Measurements from ENCODE around the gene TSEN54. TPM values are rescaled to one million over a fixed set of nuclear protein-coding genes. Genes with fewer than 3 reads are reported as not detected.

Gene TSEN54
- total RNA-seq, 1 experiment from 2014 or later, result 78.7 TPM

GRCh38 chr17:75508931-75509361 lies 7.4 kb upstream of the TSEN54 start:
- Histone ChIP-seq H3K4me3 (ENCODE audit: low read depth in 2 of 2, low read length in 2 of 2) (no peak overlapping the region), H3K9me3 (ENCODE audit: control insufficient read depth, insufficient read depth, low read depth, low read length) (no peaks in the 10 kb centered on the region), H3K27ac (ENCODE audit: low read length) (no peak overlapping the region), H3K36me3 (ENCODE audit: control insufficient read depth, insufficient read depth, low read length) (no peaks in the 10 kb centered on the region), H3K4me1 (ENCODE audit: control insufficient read depth, insufficient read depth, low read length) (peaks cover 35% of the 10 kb centered on the region), H3K27me3 (ENCODE audit: control insufficient read depth, insufficient read depth, low read length) (no peaks in the 10 kb centered on the region)
- DNase-seq (ENCODE audit: low read depth, low spot score) (no peak), ATAC-seq (0 out of 2 replicates have a peak, but pooled peaks have one; percentile 1)
- in situ Hi-C loops (cut with HindIII; ENCODE audit: low pct_unique_long_range_greater_than_20kb, low sequenced_read_pairs) (no loop called here), intact Hi-C loops (cut with micrococcal nuclease; ENCODE audit: unreplicated experiment) (loop anchor here (5.0 kb wide), 1 partner anchor 82 kb away; no protein-coding TSS in a partner anchor)
- ChIA-PET CTCF (interaction anchor here (0.7 kb wide), 1 partner anchor 111 kb away, joined by 4 read pairs; no protein-coding TSS in a partner anchor), POLR2A (no interaction called here)
- no TSS peak for BruUV-seq (replicated peaks)
- no peak for TF ChIP-seq SIN3A (IDR thresholded peaks at IDR 0.05; ENCODE audit: borderline replicate concordance, insufficient read depth, low read depth, low read length)
- no peak for TF ChIP-seq POLR2AphosphoS5 (IDR thresholded peaks at IDR 0.05; ENCODE audit: low read depth, low read length)

- no TSS peak for BruUV-seq (replicated peaks)
- H3K36me3 ChIP-seq (ENCODE audit: control insufficient read depth, insufficient read depth, low read length), result no peaks in the 10 kb centered on the region; the same call in 1 of the 2 replicates
- ATAC-seq, result no peak
- POLR2A ChIA-PET, result no interaction called here
- no peaks in the 10 kb centered on the region for H3K27me3 ChIP-seq (ENCODE audit: control insufficient read depth, insufficient read depth, low read length)
- CTCF ChIA-PET, result no interaction called here
- no peak overlapping the region for H3K27ac ChIP-seq (ENCODE audit: low read length)
- no peak for DNase-seq (ENCODE audit: low read depth, low spot score)
- no peaks in the 10 kb centered on the region for H3K9me3 ChIP-seq (ENCODE audit: control insufficient read depth, insufficient read depth, low read depth, low read length)
- intact Hi-C loops (cut with micrococcal nuclease; ENCODE audit: unreplicated experiment) (loop anchor here (5.0 kb wide), 1 partner anchor 82 kb away; no protein-coding TSS in a partner anchor), in situ Hi-C loops (cut with HindIII; ENCODE audit: low pct_unique_long_range_greater_than_20kb, low sequenced_read_pairs) (no loop called here)
- H3K4me1 ChIP-seq (ENCODE audit: control insufficient read depth, insufficient read depth, low read length), result peaks cover 42% of the 10 kb centered on the region
- no peak for TF ChIP-seq CTCF (IDR thresholded peaks at IDR 0.05)
- no peak for TF ChIP-seq TCF7L2 (IDR thresholded peaks at IDR 0.05; ENCODE audit: low read depth, low read length)
- no peak for TF ChIP-seq POLR2AphosphoS5 (IDR thresholded peaks at IDR 0.05; ENCODE audit: low read depth, low read length)
- TF ChIP-seq REST (IDR thresholded peaks at IDR 0.05; ENCODE audit: insufficient read depth in 1 of 2, low read depth in 2 of 2, low read length in 1 of 2), result no peak
- TF ChIP-seq SIN3A (IDR thresholded peaks at IDR 0.05; ENCODE audit: borderline replicate concordance, insufficient read depth, low read depth, low read length), result no peak
- H3K4me3 ChIP-seq (ENCODE audit: low read depth in 2 of 2, low read length in 2 of 2), result no peak overlapping the region
These were observed 6.6 kb upstream of the TSEN54 start for GRCh38 chr17:75509528-75510258.

GRCh38 chr17:75511270-75511609 lies 5.1 kb upstream of the TSEN54 start:
- ATAC-seq, result no peak
- no TSS peak for BruUV-seq (replicated peaks)
- in situ Hi-C loops (cut with HindIII; ENCODE audit: low pct_unique_long_range_greater_than_20kb, low sequenced_read_pairs) (no loop called here), intact Hi-C loops (cut with micrococcal nuclease; ENCODE audit: unreplicated experiment) (no loop called here)
- DNase-seq (ENCODE audit: low read depth, low spot score), result no peak
- ChIA-PET CTCF (no interaction called here), POLR2A (no interaction called here)
- TF ChIP-seq POLR2AphosphoS5 (IDR thresholded peaks at IDR 0.05; ENCODE audit: low read depth, low read length), result no peak
- no peak for TF ChIP-seq SIN3A (IDR thresholded peaks at IDR 0.05; ENCODE audit: borderline replicate concordance, insufficient read depth, low read depth, low read length)
- no peak for TF ChIP-seq REST (IDR thresholded peaks at IDR 0.05; ENCODE audit: insufficient read depth in 1 of 2, low read depth in 2 of 2, low read length in 1 of 2)
- TF ChIP-seq TCF7L2 (IDR thresholded peaks at IDR 0.05; ENCODE audit: low read depth, low read length), result no peak
- no peak for TF ChIP-seq CTCF (IDR thresholded peaks at IDR 0.05)
- Histone ChIP-seq H3K36me3 (ENCODE audit: control insufficient read depth, insufficient read depth, low read length) (peaks cover 5% of the 10 kb centered on the region; the same call in 1 of the 2 replicates), H3K4me3 (ENCODE audit: low read depth in 2 of 2, low read length in 2 of 2) (no peak overlapping the region), H3K9me3 (ENCODE audit: control insufficient read depth, insufficient read depth, low read depth, low read length) (no peaks in the 10 kb centered on the region), H3K27me3 (ENCODE audit: control insufficient read depth, insufficient read depth, low read length) (no peaks in the 10 kb centered on the region), H3K27ac (ENCODE audit: low read length) (no peak overlapping the region), H3K4me1 (ENCODE audit: control insufficient read depth, insufficient read depth, low read length) (peaks cover 42% of the 10 kb centered on the region)

All from Panc1 (cell line).